Suprapubic skin (tissue), 4 donors: Measurements from ENCODE around the gene XCL1. TPM values are rescaled to one million over a fixed set of nuclear protein-coding genes. Genes with fewer than 3 reads are reported as not detected.

ENCODE experiments used
- DNase-seq, 2 donors: peaks; one replicate each; pipeline ENCODE4 v3.0.0-alpha.2; 2019; ENCODE audit warnings: low spot score in 2 of 2
- H3K27ac ChIP-seq: fragments of 200-600 bp; sonication (generic); one replicate; pipeline ENCODE4 v1.5.1; 2019
- H3K27me3 ChIP-seq: fragments of 200-600 bp; sonication (generic); one replicate; pipeline ENCODE4 v1.5.1; 2019
- H3K36me3 ChIP-seq: fragments of 200-600 bp; sonication (generic); one replicate; pipeline ENCODE4 v1.5.1; 2019
- H3K4me1 ChIP-seq: fragments of 200-600 bp; sonication (generic); one replicate; pipeline ENCODE4 v1.5.1; 2019
- H3K4me3 ChIP-seq: fragments of 200-600 bp; sonication (generic); one replicate; pipeline ENCODE4 v1.5.1; 2019; ENCODE audit warnings: mild to moderate bottlenecking
- H3K9me3 ChIP-seq: fragments of 200-600 bp; sonication (generic); one replicate; pipeline ENCODE4 v1.5.1; 2019
- EP300 ChIP-seq: sonication (generic); formaldehyde crosslinking; IDR thresholded peaks from one replicate; pipeline ENCODE4 v1.6.1; 2017; ENCODE audit warnings: antibody characterized with exemption
- POLR2A ChIP-seq, 2 donors: fragments of 450-650 bp; IDR thresholded peaks; one replicate each; pipeline ENCODE4 v1.6.1; 2017; ENCODE audit warnings: antibody characterized with exemption in 2 of 2, mild to moderate bottlenecking in 2 of 2, moderate library complexity in 2 of 2
- POLR2AphosphoS5 ChIP-seq, 3 donors: sonication (generic); formaldehyde crosslinking; IDR thresholded peaks; one replicate each; pipeline ENCODE4 v1.6.1; 2017; ENCODE audit warnings: antibody characterized with exemption in 3 of 3
- WGBS: methylation state at CpG from one replicate; pipeline ENCODE4 v1.1.5; 2018; 5-methylcytosine and 5-hydroxymethylcytosine counted together
- total RNA-seq, 4 donors: library from RNA; depleted of rRNA; stranded (reverse); fragments of >200 nt; gene quantifications; one replicate each; pipeline ENCODE4 v1.1.0, GENCODE V29; 2016
- TF ChIP-seq, protein P1 (sequence below), 2 donors: fragments of 200-600 bp in 1 of 2; fragments of 450-650 bp in 1 of 2; sonication (generic) in 1 of 2; IDR thresholded peaks; one replicate each; pipeline ENCODE4 v1.5.1; 2016 to 2019; ENCODE audit warnings: antibody characterized with exemption in 2 of 2, mild to moderate bottlenecking in 1 of 2, moderate library complexity in 1 of 2

Gene XCL1
- total RNA-seq, 4 donors from 2014 or later = not detected

DNA sequence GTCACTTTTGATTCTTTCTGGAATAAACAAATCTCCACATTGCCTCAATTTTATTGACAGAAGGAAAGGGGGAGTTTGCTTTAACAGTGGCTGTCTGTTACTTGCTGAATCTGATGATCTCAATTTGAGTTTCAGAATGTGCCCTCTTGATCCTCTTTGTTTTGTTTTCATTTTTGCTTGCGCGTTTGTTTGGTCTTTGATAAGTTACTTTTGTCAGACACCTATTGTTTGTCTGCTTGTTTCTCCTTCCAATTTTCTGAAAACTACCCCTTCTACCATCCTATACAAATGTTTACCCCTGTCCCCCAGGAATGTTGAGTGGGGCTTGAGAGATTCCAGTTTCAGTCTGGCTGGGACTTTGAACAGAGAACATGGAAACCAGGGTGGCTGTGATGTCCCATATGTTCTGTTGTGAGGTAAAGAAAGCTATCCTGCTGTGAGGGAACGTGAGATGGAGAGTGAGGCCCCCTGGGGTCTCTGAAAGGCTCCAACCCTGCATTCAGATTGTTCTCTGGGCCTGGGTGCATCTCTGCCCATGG lies 20.8 kb upstream of the XCL1 start:
- WGBS = 86% methylated on average over 3 of the region's 3 CpGs
- no peak overlapping the region for H3K27ac ChIP-seq

GRCh38 chr1:168556647-168557046 lies 19.8 kb upstream of the XCL1 start:
- Histone ChIP-seq H3K4me3 (no peak overlapping the region), H3K9me3 (no peaks in the 10 kb centered on the region), H3K4me1 (no peaks in the 10 kb centered on the region), H3K27me3 (no peaks in the 10 kb centered on the region), H3K36me3 (no peaks in the 10 kb centered on the region), H3K27ac (no peak overlapping the region)
- no peak for DNase-seq
- TF ChIP-seq EP300 = no peak
- TF ChIP-seq, protein P1, sequence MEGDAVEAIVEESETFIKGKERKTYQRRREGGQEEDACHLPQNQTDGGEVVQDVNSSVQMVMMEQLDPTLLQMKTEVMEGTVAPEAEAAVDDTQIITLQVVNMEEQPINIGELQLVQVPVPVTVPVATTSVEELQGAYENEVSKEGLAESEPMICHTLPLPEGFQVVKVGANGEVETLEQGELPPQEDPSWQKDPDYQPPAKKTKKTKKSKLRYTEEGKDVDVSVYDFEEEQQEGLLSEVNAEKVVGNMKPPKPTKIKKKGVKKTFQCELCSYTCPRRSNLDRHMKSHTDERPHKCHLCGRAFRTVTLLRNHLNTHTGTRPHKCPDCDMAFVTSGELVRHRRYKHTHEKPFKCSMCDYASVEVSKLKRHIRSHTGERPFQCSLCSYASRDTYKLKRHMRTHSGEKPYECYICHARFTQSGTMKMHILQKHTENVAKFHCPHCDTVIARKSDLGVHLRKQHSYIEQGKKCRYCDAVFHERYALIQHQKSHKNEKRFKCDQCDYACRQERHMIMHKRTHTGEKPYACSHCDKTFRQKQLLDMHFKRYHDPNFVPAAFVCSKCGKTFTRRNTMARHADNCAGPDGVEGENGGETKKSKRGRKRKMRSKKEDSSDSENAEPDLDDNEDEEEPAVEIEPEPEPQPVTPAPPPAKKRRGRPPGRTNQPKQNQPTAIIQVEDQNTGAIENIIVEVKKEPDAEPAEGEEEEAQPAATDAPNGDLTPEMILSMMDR (IDR thresholded peaks at IDR 0.05) = no peak
- no peak for TF ChIP-seq POLR2AphosphoS5 (IDR thresholded peaks at IDR 0.05)
- no peak for TF ChIP-seq POLR2A (IDR thresholded peaks at IDR 0.05)

More for the DNA sequence above, 20.8 kb upstream of the XCL1 start:
- Histone ChIP-seq H3K36me3 (no peaks in the 10 kb centered on the region), H3K4me3 (no peak overlapping the region), H3K27me3 (no peaks in the 10 kb centered on the region), H3K4me1 (no peaks in the 10 kb centered on the region), H3K9me3 (no peaks in the 10 kb centered on the region)
- TF ChIP-seq POLR2AphosphoS5 (IDR thresholded peaks at IDR 0.05) = no peak
- TF ChIP-seq, protein P1 (IDR thresholded peaks at IDR 0.05) = no peak
- TF ChIP-seq POLR2A (IDR thresholded peaks at IDR 0.05) = no peak
- TF ChIP-seq EP300 = no peak
- no peak for DNase-seq

GRCh38 chr1:168560370-168560769 lies 16.0 kb upstream of the XCL1 start:
- H3K27ac ChIP-seq = no peak overlapping the region
- no peaks in the 10 kb centered on the region for H3K4me1 ChIP-seq
- H3K36me3 ChIP-seq = no peaks in the 10 kb centered on the region
- H3K4me3 ChIP-seq = no peak overlapping the region
- no peak for DNase-seq
- H3K9me3 ChIP-seq = no peaks in the 10 kb centered on the region
- TF ChIP-seq EP300 = no peak
- TF ChIP-seq, protein P1 (IDR thresholded peaks at IDR 0.05) = no peak
- TF ChIP-seq POLR2AphosphoS5 (IDR thresholded peaks at IDR 0.05) = no peak
- no peak for TF ChIP-seq POLR2A (IDR thresholded peaks at IDR 0.05)
- no peaks in the 10 kb centered on the region for H3K27me3 ChIP-seq

GRCh38 chr1:168561989-168562388 lies 14.4 kb upstream of the XCL1 start:
- TF ChIP-seq, protein P1 (IDR thresholded peaks at IDR 0.05) = no peak
- TF ChIP-seq EP300 (no peak), POLR2AphosphoS5 (IDR thresholded peaks at IDR 0.05) (no peak), POLR2A (IDR thresholded peaks at IDR 0.05) (no peak)
- DNase-seq = no peak
- 85% methylated on average over 2 of the region's 2 CpGs for WGBS
- Histone ChIP-seq H3K9me3 (no peaks in the 10 kb centered on the region), H3K27me3 (no peaks in the 10 kb centered on the region), H3K4me1 (no peaks in the 10 kb centered on the region), H3K4me3 (no peak overlapping the region), H3K36me3 (no peaks in the 10 kb centered on the region), H3K27ac (no peak overlapping the region)

- H3K4me1 ChIP-seq = no peaks in the 10 kb centered on the region
- no peaks in the 10 kb centered on the region for H3K27me3 ChIP-seq
- no peak overlapping the region for H3K4me3 ChIP-seq
- no peaks in the 10 kb centered on the region for H3K9me3 ChIP-seq
- H3K27ac ChIP-seq = no peak overlapping the region
- TF ChIP-seq POLR2A (IDR thresholded peaks at IDR 0.05) (no peak), EP300 (no peak), POLR2AphosphoS5 (IDR thresholded peaks at IDR 0.05) (no peak)
- TF ChIP-seq, protein P1 (IDR thresholded peaks at IDR 0.05) = no peak
- no peak for DNase-seq
- 49% methylated on average over 4 of the region's 4 CpGs for WGBS
- no peaks in the 10 kb centered on the region for H3K36me3 ChIP-seq
These were observed 10.6 kb upstream of the XCL1 start for GRCh38 chr1:168565825-168566224.
